Measurements from ENCODE around the gene LBR. TPM values are rescaled to one million over a fixed set of nuclear protein-coding genes. Genes with fewer than 3 reads are reported as not detected.

The LBR gene
- total RNA-seq, 1 experiment from 2014 or later: 86.0 TPM

DNA sequence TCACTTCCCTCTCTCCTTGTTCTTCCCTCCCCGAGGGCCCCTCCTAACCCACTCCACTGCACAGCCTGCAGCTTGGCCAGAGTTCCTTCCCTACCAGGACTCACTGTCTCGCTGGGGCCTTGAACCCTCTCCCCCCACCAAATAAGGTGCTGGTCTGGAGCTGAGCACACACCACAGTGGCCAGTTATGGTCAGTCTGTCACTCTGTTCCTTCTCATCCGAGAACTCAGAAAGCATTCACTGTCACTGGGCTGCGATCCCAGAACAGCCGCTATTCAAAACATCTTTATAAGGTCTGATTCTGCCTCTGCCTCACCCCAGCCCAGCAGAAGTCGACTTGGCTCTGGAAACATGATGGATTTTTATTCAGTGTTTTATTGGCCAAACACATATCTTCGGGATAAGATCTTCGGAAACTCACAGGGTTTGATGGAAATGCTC lies 19.8 kb upstream of the LBR start (continued):
- TF ChIP-seq ZNF138 (CRISPR knock-in tag; conservative IDR thresholded peaks at IDR 0.05) (no peak), NFYB (CRISPR knock-in tag; conservative IDR thresholded peaks at IDR 0.05; ENCODE audit: low read depth) (no peak)
- TF ChIP-seq, protein P1, sequence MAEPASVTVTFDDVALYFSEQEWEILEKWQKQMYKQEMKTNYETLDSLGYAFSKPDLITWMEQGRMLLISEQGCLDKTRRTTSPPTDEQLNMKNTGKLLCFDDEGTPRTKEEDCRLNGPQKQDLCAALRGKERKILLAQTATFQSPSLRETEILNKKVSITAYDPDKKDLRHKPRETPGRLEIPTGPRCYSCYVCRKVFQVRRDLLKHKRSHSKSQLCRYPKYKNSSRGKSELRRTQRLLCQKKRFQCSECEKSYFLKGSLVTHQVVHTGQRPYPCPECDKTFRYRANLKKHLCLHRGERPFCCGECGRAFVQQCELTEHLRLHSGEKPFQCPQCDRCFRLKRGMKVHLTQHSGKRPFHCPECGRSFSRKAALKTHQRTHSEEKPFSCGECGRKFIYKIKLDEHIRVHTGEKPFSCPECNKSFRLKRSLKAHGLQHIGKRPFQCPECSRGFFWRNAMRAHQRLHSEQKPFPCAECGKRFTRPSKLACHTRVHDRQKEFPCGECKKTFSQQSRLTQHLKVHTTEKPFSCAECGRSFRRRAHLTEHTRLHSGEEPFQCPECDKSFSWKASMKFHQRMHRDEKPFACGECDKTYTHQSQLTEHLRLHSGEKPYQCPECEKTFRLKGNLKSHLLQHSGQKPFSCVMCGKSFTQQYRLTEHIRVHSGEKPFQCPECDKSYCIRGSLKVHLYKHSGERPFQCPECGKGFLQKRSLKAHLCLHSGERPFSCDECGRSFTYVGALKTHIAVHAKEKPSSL (CRISPR knock-in tag; conservative IDR thresholded peaks at IDR 0.05): no peak
- TF ChIP-seq, protein P2, sequence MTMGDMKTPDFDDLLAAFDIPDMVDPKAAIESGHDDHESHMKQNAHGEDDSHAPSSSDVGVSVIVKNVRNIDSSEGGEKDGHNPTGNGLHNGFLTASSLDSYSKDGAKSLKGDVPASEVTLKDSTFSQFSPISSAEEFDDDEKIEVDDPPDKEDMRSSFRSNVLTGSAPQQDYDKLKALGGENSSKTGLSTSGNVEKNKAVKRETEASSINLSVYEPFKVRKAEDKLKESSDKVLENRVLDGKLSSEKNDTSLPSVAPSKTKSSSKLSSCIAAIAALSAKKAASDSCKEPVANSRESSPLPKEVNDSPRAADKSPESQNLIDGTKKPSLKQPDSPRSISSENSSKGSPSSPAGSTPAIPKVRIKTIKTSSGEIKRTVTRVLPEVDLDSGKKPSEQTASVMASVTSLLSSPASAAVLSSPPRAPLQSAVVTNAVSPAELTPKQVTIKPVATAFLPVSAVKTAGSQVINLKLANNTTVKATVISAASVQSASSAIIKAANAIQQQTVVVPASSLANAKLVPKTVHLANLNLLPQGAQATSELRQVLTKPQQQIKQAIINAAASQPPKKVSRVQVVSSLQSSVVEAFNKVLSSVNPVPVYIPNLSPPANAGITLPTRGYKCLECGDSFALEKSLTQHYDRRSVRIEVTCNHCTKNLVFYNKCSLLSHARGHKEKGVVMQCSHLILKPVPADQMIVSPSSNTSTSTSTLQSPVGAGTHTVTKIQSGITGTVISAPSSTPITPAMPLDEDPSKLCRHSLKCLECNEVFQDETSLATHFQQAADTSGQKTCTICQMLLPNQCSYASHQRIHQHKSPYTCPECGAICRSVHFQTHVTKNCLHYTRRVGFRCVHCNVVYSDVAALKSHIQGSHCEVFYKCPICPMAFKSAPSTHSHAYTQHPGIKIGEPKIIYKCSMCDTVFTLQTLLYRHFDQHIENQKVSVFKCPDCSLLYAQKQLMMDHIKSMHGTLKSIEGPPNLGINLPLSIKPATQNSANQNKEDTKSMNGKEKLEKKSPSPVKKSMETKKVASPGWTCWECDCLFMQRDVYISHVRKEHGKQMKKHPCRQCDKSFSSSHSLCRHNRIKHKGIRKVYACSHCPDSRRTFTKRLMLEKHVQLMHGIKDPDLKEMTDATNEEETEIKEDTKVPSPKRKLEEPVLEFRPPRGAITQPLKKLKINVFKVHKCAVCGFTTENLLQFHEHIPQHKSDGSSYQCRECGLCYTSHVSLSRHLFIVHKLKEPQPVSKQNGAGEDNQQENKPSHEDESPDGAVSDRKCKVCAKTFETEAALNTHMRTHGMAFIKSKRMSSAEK (CRISPR knock-in tag; IDR thresholded peaks at IDR 0.05; ENCODE audit: borderline replicate concordance): no peak

DNA sequence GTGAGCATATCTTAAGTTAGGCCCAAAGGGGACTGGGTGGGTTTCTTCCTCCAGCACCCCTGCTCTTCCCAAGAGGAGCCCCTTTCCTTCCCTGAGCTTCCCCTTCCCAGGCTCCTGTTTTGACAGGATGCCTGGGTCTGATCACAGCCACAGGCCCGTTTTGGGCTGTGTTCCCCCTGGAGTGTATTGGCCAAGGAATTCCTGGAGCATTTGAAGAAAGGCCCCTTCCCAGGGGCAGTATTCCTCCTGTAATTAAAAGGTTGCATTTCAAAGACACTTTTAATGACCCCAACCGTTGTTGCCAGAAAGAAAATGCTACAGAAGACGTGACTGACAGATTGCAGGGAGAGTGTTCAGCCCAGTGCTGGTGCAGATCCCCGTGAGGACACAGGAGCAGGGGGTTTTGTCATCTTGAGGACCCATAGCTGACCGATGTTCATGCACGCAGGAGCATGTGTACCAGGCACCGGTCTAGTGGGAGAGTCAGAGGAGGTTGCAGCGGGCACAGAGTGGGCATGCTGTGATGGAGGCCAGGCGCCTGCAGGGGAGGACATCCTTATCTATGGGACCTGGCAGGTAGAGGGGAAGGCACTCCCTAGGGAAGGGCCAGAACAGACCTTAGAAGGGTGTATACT lies 19.3 kb upstream of the LBR start:
- no peak for TF ChIP-seq ZNF219 (CRISPR knock-in tag; IDR thresholded peaks at IDR 0.05; ENCODE audit: borderline replicate concordance)
- no peak for TF ChIP-seq HMGA2 (CRISPR knock-in tag; IDR thresholded peaks at IDR 0.05)
- 0 out of 2 replicates have a peak, but pooled peaks cover 4% of the 10 kb centered on the region for H3K27me3 Mint-ChIP-seq (ENCODE audit: low read depth)
- ATAC-seq (peak; percentile 16), DNase-seq (ENCODE audit: low spot score) (no peak)
- CTCF ChIA-PET: interaction anchor here (1.2 to 2.6 kb wide), 6 partner anchors 14 to 516 kb away, joined by 4 to 7 read pairs (median 4); partner anchors contain the start of gene SRP9
- H3K4me1 Mint-ChIP-seq: peaks cover 34% of the 10 kb centered on the region
- POLR2A ChIA-PET: no interaction called here
- H3K36me3 Mint-ChIP-seq: no peaks in the 10 kb centered on the region
- no peaks in the 10 kb centered on the region for H3K9me3 Mint-ChIP-seq
- no peak overlapping the region for H3K4me3 Mint-ChIP-seq
- no peak overlapping the region for H3K27ac Mint-ChIP-seq

DNA sequence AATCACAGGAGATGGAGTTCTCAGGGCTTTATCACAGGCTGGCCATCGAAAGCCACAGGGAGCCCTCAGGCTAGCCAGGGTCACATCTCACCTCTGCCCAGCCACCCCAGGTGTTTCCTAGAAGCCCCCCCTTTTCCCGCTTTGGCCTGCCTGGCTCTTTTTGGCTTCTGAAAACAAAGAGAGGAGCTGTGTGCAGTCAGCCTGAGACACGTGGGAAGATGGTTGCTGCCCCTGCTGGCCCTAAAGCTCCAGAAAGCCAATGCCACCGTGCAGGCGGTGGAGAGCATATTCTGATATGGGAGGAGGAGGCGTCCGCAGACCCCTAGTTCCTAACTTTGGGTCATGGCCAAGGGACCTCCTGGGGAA lies 18.7 kb upstream of the LBR start:
- ATAC-seq: peak; percentile 10; the same call in 1 of the 2 replicates
- Mint-ChIP-seq H3K9me3 (no peaks in the 10 kb centered on the region), H3K27ac (no peak overlapping the region), H3K27me3 (ENCODE audit: low read depth) (0 out of 2 replicates have a peak, but pooled peaks cover 4% of the 10 kb centered on the region), H3K4me1 (peaks cover 34% of the 10 kb centered on the region), H3K4me3 (no peak overlapping the region), H3K36me3 (no peaks in the 10 kb centered on the region)
- POLR2A ChIA-PET: no interaction called here
- CTCF ChIA-PET: interaction anchor here (0.5 to 1.6 kb wide), 6 partner anchors 15 to 521 kb away, joined by 3 to 5 read pairs (median 4); partner anchors contain the start of gene SRP9
- DNase-seq (ENCODE audit: low spot score): no peak
- TF ChIP-seq NR3C1 (CRISPR knock-in tag; conservative IDR thresholded peaks at IDR 0.05; ENCODE audit: low read depth): no peak
- TF ChIP-seq KAT7 (CRISPR knock-in tag; IDR thresholded peaks at IDR 0.05; ENCODE audit: borderline replicate concordance): no peak
- TF ChIP-seq FOXJ3 (CRISPR knock-in tag; IDR thresholded peaks at IDR 0.05; ENCODE audit: borderline replicate concordance): no peak
- TF ChIP-seq, protein P3, sequence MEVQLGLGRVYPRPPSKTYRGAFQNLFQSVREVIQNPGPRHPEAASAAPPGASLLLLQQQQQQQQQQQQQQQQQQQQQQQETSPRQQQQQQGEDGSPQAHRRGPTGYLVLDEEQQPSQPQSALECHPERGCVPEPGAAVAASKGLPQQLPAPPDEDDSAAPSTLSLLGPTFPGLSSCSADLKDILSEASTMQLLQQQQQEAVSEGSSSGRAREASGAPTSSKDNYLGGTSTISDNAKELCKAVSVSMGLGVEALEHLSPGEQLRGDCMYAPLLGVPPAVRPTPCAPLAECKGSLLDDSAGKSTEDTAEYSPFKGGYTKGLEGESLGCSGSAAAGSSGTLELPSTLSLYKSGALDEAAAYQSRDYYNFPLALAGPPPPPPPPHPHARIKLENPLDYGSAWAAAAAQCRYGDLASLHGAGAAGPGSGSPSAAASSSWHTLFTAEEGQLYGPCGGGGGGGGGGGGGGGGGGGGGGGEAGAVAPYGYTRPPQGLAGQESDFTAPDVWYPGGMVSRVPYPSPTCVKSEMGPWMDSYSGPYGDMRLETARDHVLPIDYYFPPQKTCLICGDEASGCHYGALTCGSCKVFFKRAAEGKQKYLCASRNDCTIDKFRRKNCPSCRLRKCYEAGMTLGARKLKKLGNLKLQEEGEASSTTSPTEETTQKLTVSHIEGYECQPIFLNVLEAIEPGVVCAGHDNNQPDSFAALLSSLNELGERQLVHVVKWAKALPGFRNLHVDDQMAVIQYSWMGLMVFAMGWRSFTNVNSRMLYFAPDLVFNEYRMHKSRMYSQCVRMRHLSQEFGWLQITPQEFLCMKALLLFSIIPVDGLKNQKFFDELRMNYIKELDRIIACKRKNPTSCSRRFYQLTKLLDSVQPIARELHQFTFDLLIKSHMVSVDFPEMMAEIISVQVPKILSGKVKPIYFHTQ (CRISPR knock-in tag; IDR thresholded peaks at IDR 0.05): no peak
- no peak for TF ChIP-seq JAZF1 (CRISPR knock-in tag; IDR thresholded peaks at IDR 0.05)
- TF ChIP-seq ZNF138 (CRISPR knock-in tag; conservative IDR thresholded peaks at IDR 0.05): no peak
- no peak for TF ChIP-seq NR2C2 (CRISPR knock-in tag; IDR thresholded peaks at IDR 0.05)
- no peak for TF ChIP-seq GRHL2 (CRISPR knock-in tag; IDR thresholded peaks at IDR 0.05; ENCODE audit: insufficient replicate concordance, severe bottlenecking)
- TF ChIP-seq, protein P4, sequence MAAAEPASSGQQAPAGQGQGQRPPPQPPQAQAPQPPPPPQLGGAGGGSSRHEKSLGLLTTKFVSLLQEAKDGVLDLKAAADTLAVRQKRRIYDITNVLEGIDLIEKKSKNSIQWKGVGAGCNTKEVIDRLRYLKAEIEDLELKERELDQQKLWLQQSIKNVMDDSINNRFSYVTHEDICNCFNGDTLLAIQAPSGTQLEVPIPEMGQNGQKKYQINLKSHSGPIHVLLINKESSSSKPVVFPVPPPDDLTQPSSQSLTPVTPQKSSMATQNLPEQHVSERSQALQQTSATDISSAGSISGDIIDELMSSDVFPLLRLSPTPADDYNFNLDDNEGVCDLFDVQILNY (CRISPR knock-in tag; IDR thresholded peaks at IDR 0.05): no peak
- TF ChIP-seq FOXP1 (CRISPR knock-in tag; IDR thresholded peaks at IDR 0.05; ENCODE audit: borderline replicate concordance): no peak
- TF ChIP-seq, protein P1 (CRISPR knock-in tag; conservative IDR thresholded peaks at IDR 0.05): no peak

All from WTC11 (cell line).